HG03432 (cell line): Measurements from ENCODE around the gene PHF12.

Experiments used
- ATAC-seq: cut with Tn5 transposase; IDR thresholded peaks from one replicate; pipeline ENCODE4 v1.9.1; 2021; ENCODE audit warnings: mild to moderate bottlenecking, moderate library complexity; ENCODE audit not compliant: unreplicated experiment

Gene PHF12

GRCh38 chr17:28956112-28956511 is 4.8 kb upstream of the PHF12 start:
- ATAC-seq = no peak

GRCh38 chr17:28955408-28955807 is 4.1 kb upstream of the PHF12 start:
- ATAC-seq = no peak

- ATAC-seq = no peak
Observed at GRCh38 chr17:28954886-28955285, 3.6 kb upstream of the PHF12 start.

- ATAC-seq = no peak
Observed at GRCh38 chr17:28953444-28954118, 2.3 kb upstream of the PHF12 start.

- peak; percentile 57 for ATAC-seq
Observed at GRCh38 chr17:28951991-28952975, 965 bp upstream of the PHF12 start.

- no peak for ATAC-seq
Observed at GRCh38 chr17:28950752-28951427, 428 bp downstream of the PHF12 start.

- no peak for ATAC-seq
Observed at GRCh38 chr17:28950017-28950751, 1.1 kb downstream of the PHF12 start.

- no peak for ATAC-seq
Observed at GRCh38 chr17:28949185-28950016, 1.9 kb downstream of the PHF12 start.

GRCh38 chr17:28948873-28949184 is 2.5 kb downstream of the PHF12 start:
- ATAC-seq = no peak

- no peak for ATAC-seq
Observed at GRCh38 chr17:28948342-28948741, 3.0 kb downstream of the PHF12 start.

- ATAC-seq = no peak
Observed at GRCh38 chr17:28947639-28948038, 3.7 kb downstream of the PHF12 start.

- no peak for ATAC-seq
Observed at GRCh38 chr17:28946239-28946638, 5.1 kb downstream of the PHF12 start.

GRCh38 chr17:28944862-28945741 is 6.2 kb downstream of the PHF12 start:
- no peak for ATAC-seq

- no peak for ATAC-seq
Observed at GRCh38 chr17:28944343-28944742, 7.0 kb downstream of the PHF12 start.

GRCh38 chr17:28942925-28943324 is 8.4 kb downstream of the PHF12 start:
- ATAC-seq = no peak

GRCh38 chr17:28941251-28941650 is 10.1 kb downstream of the PHF12 start:
- ATAC-seq = no peak

GRCh38 chr17:28940675-28941074 is 10.6 kb downstream of the PHF12 start:
- ATAC-seq = no peak

GRCh38 chr17:28940142-28940541 is 11.2 kb downstream of the PHF12 start:
- ATAC-seq = no peak

- no peak for ATAC-seq
Observed at GRCh38 chr17:28938552-28938951, 12.8 kb downstream of the PHF12 start.
